Measurements from ENCODE around the gene LDHD. TPM values are rescaled to one million over a fixed set of nuclear protein-coding genes. Genes with fewer than 3 reads are reported as not detected.

The LDHD gene
- total and polyA plus RNA-seq, 2 donors from 2014 or later = 14.7 to 73.3 TPM

DNA sequence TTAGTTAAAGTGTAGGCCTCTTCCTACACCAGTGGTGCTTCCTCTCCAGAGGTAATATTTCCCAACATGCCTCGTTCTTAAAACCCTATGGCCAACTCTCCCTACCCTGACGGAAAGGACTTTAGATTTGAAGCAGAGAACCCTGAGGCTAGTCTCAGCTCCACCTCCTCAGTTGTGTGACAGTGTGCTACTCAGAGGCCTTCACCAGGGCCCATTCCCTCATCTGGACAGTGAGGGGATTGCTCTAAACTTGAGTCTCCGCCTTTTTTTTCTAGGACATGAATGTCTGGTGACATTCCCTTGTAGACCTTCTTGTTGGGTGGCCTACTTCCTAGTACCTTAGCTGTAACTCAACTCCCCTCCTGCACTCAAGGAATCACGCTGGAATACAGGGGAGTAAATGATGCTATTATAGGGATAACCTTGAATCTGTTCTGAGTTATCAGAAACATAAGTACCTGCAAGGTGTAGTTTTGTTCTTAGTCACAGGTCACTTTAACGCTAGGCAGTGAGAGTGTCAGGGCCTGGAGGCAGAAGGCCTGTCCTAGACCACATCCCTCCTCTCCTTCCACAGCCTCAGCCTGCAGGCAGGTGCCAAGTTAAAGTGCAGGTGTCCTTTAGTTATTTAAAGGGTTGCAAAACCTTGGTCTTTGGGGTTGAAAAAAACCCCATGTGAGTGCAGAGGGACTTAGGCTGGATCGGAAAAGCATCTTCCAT lies 26.9 kb downstream of the LDHD start:
- Histone ChIP-seq H3K4me1 (ENCODE audit: control insufficient read depth in 2 of 3, insufficient read depth in 2 of 3, low read depth in 1 of 3, low read length in 3 of 3) (peaks cover 7 to 36% (median 15%) of the 10 kb centered on the region in 3 donors), H3K27ac (ENCODE audit: low read depth in 2 of 2, low read length in 2 of 2) (no peak overlapping the region), H3K9me3 (ENCODE audit: control insufficient read depth in 2 of 3, insufficient read depth in 1 of 3, low read length in 3 of 3) (no peaks in the 10 kb centered on the region), H3K36me3 (ENCODE audit: control insufficient read depth in 2 of 3, insufficient read depth in 3 of 3, low read length in 3 of 3) (no peaks in the 10 kb centered on the region), H3K9ac (ENCODE audit: low read length in 3 of 3) (no peak overlapping the region), H3K27me3 (ENCODE audit: control insufficient read depth, insufficient read depth, low read length) (no peaks in the 10 kb centered on the region), H3K4me3 (ENCODE audit: low read length in 3 of 3) (no peak overlapping the region)
- DNase-seq (peak in 1 of 5 donors; percentile 28), FAIRE-seq (no peak)
- intact Hi-C loops (cut with DNase I) = no loop called here
- TF ChIP-seq, protein P1, sequence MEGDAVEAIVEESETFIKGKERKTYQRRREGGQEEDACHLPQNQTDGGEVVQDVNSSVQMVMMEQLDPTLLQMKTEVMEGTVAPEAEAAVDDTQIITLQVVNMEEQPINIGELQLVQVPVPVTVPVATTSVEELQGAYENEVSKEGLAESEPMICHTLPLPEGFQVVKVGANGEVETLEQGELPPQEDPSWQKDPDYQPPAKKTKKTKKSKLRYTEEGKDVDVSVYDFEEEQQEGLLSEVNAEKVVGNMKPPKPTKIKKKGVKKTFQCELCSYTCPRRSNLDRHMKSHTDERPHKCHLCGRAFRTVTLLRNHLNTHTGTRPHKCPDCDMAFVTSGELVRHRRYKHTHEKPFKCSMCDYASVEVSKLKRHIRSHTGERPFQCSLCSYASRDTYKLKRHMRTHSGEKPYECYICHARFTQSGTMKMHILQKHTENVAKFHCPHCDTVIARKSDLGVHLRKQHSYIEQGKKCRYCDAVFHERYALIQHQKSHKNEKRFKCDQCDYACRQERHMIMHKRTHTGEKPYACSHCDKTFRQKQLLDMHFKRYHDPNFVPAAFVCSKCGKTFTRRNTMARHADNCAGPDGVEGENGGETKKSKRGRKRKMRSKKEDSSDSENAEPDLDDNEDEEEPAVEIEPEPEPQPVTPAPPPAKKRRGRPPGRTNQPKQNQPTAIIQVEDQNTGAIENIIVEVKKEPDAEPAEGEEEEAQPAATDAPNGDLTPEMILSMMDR (IDR thresholded peaks at IDR 0.05; ENCODE audit: borderline replicate concordance, extremely low read depth, insufficient read depth) = no peak

DNA sequence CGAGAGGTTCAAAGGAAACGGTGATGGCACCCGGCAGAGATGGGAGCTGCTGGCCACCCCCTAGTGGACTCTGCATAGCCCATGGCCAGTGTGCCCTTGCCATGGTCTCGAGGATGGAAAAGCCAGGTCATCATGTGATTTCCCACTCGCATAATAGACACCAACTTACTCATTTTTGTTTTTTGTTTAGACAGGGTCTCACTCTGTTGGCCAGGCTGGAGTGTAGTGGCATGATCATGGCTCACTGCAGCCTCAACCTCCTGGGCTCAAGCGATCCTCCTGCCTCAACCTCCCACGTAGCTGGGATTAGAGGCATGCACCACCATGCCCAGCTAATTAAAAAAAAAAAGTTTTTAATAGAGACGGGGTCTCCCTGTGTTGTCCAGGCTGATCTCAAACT lies 27.6 kb downstream of the LDHD start:
- no peaks in the 10 kb centered on the region for H3K27me3 ChIP-seq (ENCODE audit: control insufficient read depth, insufficient read depth, low read length)
- H3K36me3 ChIP-seq (ENCODE audit: control insufficient read depth in 2 of 3, insufficient read depth in 3 of 3, low read length in 3 of 3) = no peaks in the 10 kb centered on the region
- H3K4me1 ChIP-seq (ENCODE audit: control insufficient read depth in 2 of 3, insufficient read depth in 2 of 3, low read depth in 1 of 3, low read length in 3 of 3) = peaks cover 7 to 32% (median 17%) of the 10 kb centered on the region in 3 donors
- H3K9me3 ChIP-seq (ENCODE audit: control insufficient read depth in 2 of 3, insufficient read depth in 1 of 3, low read length in 3 of 3) = no peaks in the 10 kb centered on the region
- intact Hi-C loops (cut with DNase I) = no loop called here
- no peak for DNase-seq
- TF ChIP-seq, protein P1 (IDR thresholded peaks at IDR 0.05; ENCODE audit: borderline replicate concordance, extremely low read depth, insufficient read depth) = no peak
- no peak overlapping the region for H3K4me3 ChIP-seq (ENCODE audit: low read length in 3 of 3)
- H3K9ac ChIP-seq (ENCODE audit: low read length in 3 of 3) = no peak overlapping the region
- FAIRE-seq = no peak
- no peak overlapping the region for H3K27ac ChIP-seq (ENCODE audit: low read depth in 2 of 2, low read length in 2 of 2)

DNA sequence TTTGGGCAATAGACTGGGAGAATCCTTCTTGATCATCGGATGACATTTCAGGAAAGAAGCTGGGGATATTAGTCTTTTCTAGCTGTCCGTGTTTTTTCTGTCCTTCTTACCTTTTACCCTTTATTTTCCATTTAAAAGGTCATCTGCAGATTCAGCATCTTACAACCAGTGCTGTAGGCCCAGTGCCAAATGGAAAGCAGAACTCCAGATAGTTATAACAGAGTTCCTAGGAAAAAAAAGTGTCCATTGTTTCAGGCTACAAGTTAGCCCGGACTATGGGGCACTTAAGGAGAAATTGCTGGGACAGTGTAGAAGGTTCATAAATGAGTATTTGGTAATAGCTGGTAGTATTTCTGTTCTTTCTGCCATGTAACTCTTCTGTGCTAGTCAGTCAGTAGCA lies 28.4 kb downstream of the LDHD start:
- H3K27me3 ChIP-seq (ENCODE audit: control insufficient read depth, insufficient read depth, low read length) = no peaks in the 10 kb centered on the region
- peak overlapping the region in 1 of 2 donors; percentile 25 for H3K27ac ChIP-seq (ENCODE audit: low read depth in 2 of 2, low read length in 2 of 2)
- H3K36me3 ChIP-seq (ENCODE audit: control insufficient read depth in 2 of 3, insufficient read depth in 3 of 3, low read length in 3 of 3) = no peaks in the 10 kb centered on the region
- TF ChIP-seq, protein P1 (IDR thresholded peaks at IDR 0.05; ENCODE audit: borderline replicate concordance, extremely low read depth, insufficient read depth) = no peak
- no peaks in the 10 kb centered on the region for H3K9me3 ChIP-seq (ENCODE audit: control insufficient read depth in 2 of 3, insufficient read depth in 1 of 3, low read length in 3 of 3)
- no peak for FAIRE-seq
- peaks cover 7 to 25% (median 17%) of the 10 kb centered on the region in 3 donors for H3K4me1 ChIP-seq (ENCODE audit: control insufficient read depth in 2 of 3, insufficient read depth in 2 of 3, low read depth in 1 of 3, low read length in 3 of 3)
- no peak overlapping the region for H3K9ac ChIP-seq (ENCODE audit: low read length in 3 of 3)
- intact Hi-C loops (cut with DNase I) = no loop called here
- no peak for DNase-seq
- H3K4me3 ChIP-seq (ENCODE audit: low read length in 3 of 3) = no peak overlapping the region
